HCT116 (cell line): Measurements from ENCODE around the gene S100G. TPM values are rescaled to one million over a fixed set of nuclear protein-coding genes. Genes with fewer than 3 reads are reported as not detected.

Source experiments
- ATAC-seq: fragments of 200-7000 bp; cut with Tn5 transposase; 2 replicates; pipeline ENCODE4 v1.9.1; 2020; ENCODE audit warnings: mild to moderate bottlenecking, moderate library complexity
- BruUV-seq: library from RNA; stranded (reverse); fragments of 400-500 nt; replicated peaks from 2 replicates; lab custom pipeline; 2021; lab: Mats Ljungman, UMichigan
- CTCF ChIA-PET: fragments of 300-600 bp; sonication (Branson Sonifier 250); formaldehyde crosslinking; loops from one replicate; lab custom pipeline; 2021; ENCODE audit warnings: antibody characterized with exemption; lab: Charles Lee
- POLR2A ChIA-PET: fragments of 300-600, 350-600 bp; sonication (Branson Sonifier 250); formaldehyde crosslinking; loops from one replicate; lab custom pipeline; 2021; ENCODE audit warnings: antibody characterized with exemption; lab: Charles Lee
- RAD21 ChIA-PET, 2 experiments: fragments of 300-600 bp; sonication (Branson Sonifier 250); formaldehyde crosslinking; loops; one replicate each; lab custom pipeline; 2023; ENCODE audit warnings: low total read pairs in 2 of 2; ENCODE audit not compliant: uncharacterized antibody in 2 of 2, unreplicated experiment in 2 of 2, low non-redundant PET in 1 of 2; lab: Charles Lee
- DNase-seq: peaks from one replicate; pipeline ENCODE4 v3.0.0-alpha.2; 2010; ENCODE audit warnings: low read depth, low spot score
- H2AFZ ChIP-seq: fragments of 200-600 bp; shearing (Covaris generic), sonication (generic); 2 replicates; pipeline ENCODE4 v1.6.1; 2017; ENCODE audit warnings: low read depth, mixed run types, mixed read lengths, antibody characterized with exemption, low read length; ENCODE audit not compliant: poor library complexity, severe bottlenecking
- H3K27ac ChIP-seq: 2 replicates; pipeline ENCODE4 v1.5.1; 2012; ENCODE audit warnings: low read depth, low read length
- H3K27me3 ChIP-seq: fragments of 200-600 bp; sonication (generic); 2 replicates; pipeline ENCODE4 v1.6.1; 2016; ENCODE audit warnings: mixed run types, low read length, mixed read lengths; ENCODE audit not compliant: insufficient read depth
- H3K36me3 ChIP-seq, 2 experiments: fragments of 200-500 bp in 1 of 2; fragments of 200-600 bp in 1 of 2; sonication (Bioruptor generic) in 1 of 2; sonication (generic) in 1 of 2; 2 replicates each; pipeline versions ENCODE4 v1.5.1 to v1.6.1; 2014 to 2016; ENCODE audit warnings: low read length in 2 of 2, inconsistent platforms in 1 of 2, mixed read lengths in 1 of 2, mixed run types in 1 of 2; ENCODE audit not compliant: insufficient read depth in 2 of 2, control insufficient read depth in 1 of 2
- H3K4me1 ChIP-seq, 2 experiments: fragments of 200-600 bp in 1 of 2; sonication (generic) in 1 of 2; 2 replicates each; pipeline versions ENCODE4 v1.5.1 to v1.6.1; 2012 to 2017; ENCODE audit warnings: low read length in 2 of 2, inconsistent platforms in 1 of 2, mild to moderate bottlenecking in 1 of 2, mixed read lengths in 1 of 2, mixed run types in 1 of 2, moderate library complexity in 1 of 2; ENCODE audit not compliant: insufficient read depth in 2 of 2, control insufficient read depth in 1 of 2
- H3K4me2 ChIP-seq: fragments of 200-600 bp; sonication (generic); 2 replicates; pipeline ENCODE4 v1.6.1; 2017; ENCODE audit warnings: mixed run types, low read length, mixed read lengths
- H3K4me3 ChIP-seq, 2 experiments: fragments of 200-600 bp in 1 of 2; sonication (generic) in 1 of 2; replicated peaks in 1 of 2; 2 replicates each; pipeline ENCODE4 v1.5.1; 2011 to 2016; ENCODE audit warnings: low read length in 2 of 2, control low read depth in 1 of 2, low read depth in 1 of 2, mild to moderate bottlenecking in 1 of 2, mixed read lengths in 1 of 2, mixed run types in 1 of 2
- H3K79me2 ChIP-seq: fragments of 200-600 bp; sonication (generic); 2 replicates; pipeline ENCODE4 v1.6.1; 2017; ENCODE audit warnings: mild to moderate bottlenecking, mixed run types, low read length, moderate library complexity, mixed read lengths; ENCODE audit not compliant: insufficient read depth
- H3K9ac ChIP-seq: fragments of 200-600 bp; sonication (generic); 2 replicates; pipeline ENCODE4 v1.6.1; 2016; ENCODE audit warnings: low read length, mixed read lengths
- H3K9me2 ChIP-seq: fragments of 200-600 bp; sonication (generic), shearing (Covaris generic); 2 replicates; pipeline ENCODE4 v1.6.1; 2017; ENCODE audit warnings: mixed run types, mild to moderate bottlenecking, moderate library complexity; ENCODE audit not compliant: insufficient read depth
- H3K9me3 ChIP-seq, 2 experiments: fragments of 200-500 bp in 1 of 2; fragments of 200-600 bp in 1 of 2; sonication (Bioruptor generic) in 1 of 2; sonication (generic) in 1 of 2; 2 replicates each; pipeline ENCODE4 v1.6.1; 2014 to 2017; ENCODE audit warnings: low read length in 2 of 2, mixed read lengths in 2 of 2, inconsistent platforms in 1 of 2, low read depth in 1 of 2, mild to moderate bottlenecking in 1 of 2, mixed run types in 1 of 2, moderate library complexity in 1 of 2; ENCODE audit not compliant: control insufficient read depth in 1 of 2, insufficient read depth in 1 of 2
- H4K20me1 ChIP-seq: fragments of 200-600 bp; sonication (generic), shearing (Covaris generic); 2 replicates; pipeline ENCODE4 v1.6.1; 2017; ENCODE audit warnings: mixed run types, mild to moderate bottlenecking, moderate library complexity; ENCODE audit not compliant: insufficient read depth
- CBX3 ChIP-seq: IDR thresholded peaks from 2 replicates; pipeline ENCODE4 v1.6.1; 2012; ENCODE audit warnings: low read depth
- EGR1 ChIP-seq: IDR thresholded peaks from 2 replicates; pipeline ENCODE4 v1.6.1; 2012; ENCODE audit warnings: low read depth
- ELF1 ChIP-seq: IDR thresholded peaks from 2 replicates; pipeline ENCODE4 v1.6.1; 2012; ENCODE audit warnings: low read depth, borderline replicate concordance
- EZH2 ChIP-seq: fragments of 200-600 bp; sonication (generic); IDR thresholded peaks from 2 replicates; pipeline ENCODE4 v1.6.1; 2017; ENCODE audit warnings: antibody characterized with exemption, mixed run types
- EZH2phosphoT487 ChIP-seq: fragments of 200-600 bp; IDR thresholded peaks from 2 replicates; pipeline ENCODE4 v1.6.1; 2018; ENCODE audit warnings: antibody characterized with exemption, borderline replicate concordance
- POLR2A ChIP-seq: IDR thresholded peaks from 2 replicates; pipeline ENCODE4 v1.7.0; 2011; ENCODE audit warnings: borderline replicate concordance; ENCODE audit not compliant: insufficient read depth, insufficient read length; ENCODE audit errors: extremely low read depth
- POLR2AphosphoS5 ChIP-seq: IDR thresholded peaks from 2 replicates; pipeline ENCODE4 v1.6.1; 2011; ENCODE audit warnings: mild to moderate bottlenecking, low read depth, low read length, moderate library complexity
- SIN3A ChIP-seq: IDR thresholded peaks from 2 replicates; pipeline ENCODE4 v1.6.1; 2012; ENCODE audit warnings: low read depth
- SP1 ChIP-seq: IDR thresholded peaks from 2 replicates; pipeline ENCODE4 v1.6.1; 2012; ENCODE audit warnings: low read depth
- SRF ChIP-seq: IDR thresholded peaks from 2 replicates; pipeline ENCODE4 v1.6.1; 2012; ENCODE audit warnings: low read depth
- TCF7L2 ChIP-seq: IDR thresholded peaks from 2 replicates; pipeline ENCODE4 v1.7.0; 2011; ENCODE audit warnings: borderline replicate concordance, inconsistent platforms; ENCODE audit not compliant: insufficient read depth, insufficient read length; ENCODE audit errors: extremely low read depth
- YY1 ChIP-seq: IDR thresholded peaks from 2 replicates; pipeline ENCODE4 v1.6.1; 2011; ENCODE audit warnings: low read length, low read depth, moderate library complexity, mild to moderate bottlenecking; ENCODE audit not compliant: insufficient replicate concordance; ENCODE audit errors: extremely low read depth
- ZFX ChIP-seq: fragments of 450-650 bp; IDR thresholded peaks from 2 replicates; pipeline ENCODE4 v1.6.1; 2017
- ZNF274 ChIP-seq: fragments of 200-500 bp; sonication (Bioruptor generic); IDR thresholded peaks from 2 replicates; pipeline ENCODE4 v1.6.1; 2014; ENCODE audit warnings: mild to moderate bottlenecking, low read depth, low read length, inconsistent platforms
- intact Hi-C: fragments of 100-400 bp; cut with micrococcal nuclease; formaldehyde crosslinking; loops from 2 replicates; pipeline ENCODE4 v1.10.0; 2022
- total RNA-seq: library from RNA; stranded (reverse); gene quantifications from one replicate; pipeline ENCODE4 v1.2.1, GENCODE V29; 2021; ENCODE audit not compliant: unreplicated experiment
- TF ChIP-seq, protein P1 (sequence below): IDR thresholded peaks from 2 replicates; pipeline ENCODE4 v1.6.1; 2012
- TF ChIP-seq, protein P2 (sequence below), 3 experiments: fragments of 200-600 bp in 1 of 3; sonication (generic) in 1 of 3; IDR thresholded peaks in 2 of 3; conservative IDR thresholded peaks in 1 of 3; 2 replicates each; pipeline ENCODE4 v1.5.1; 2012 to 2017; ENCODE audit warnings: low read depth in 2 of 3, low read length in 2 of 3, antibody characterized with exemption in 1 of 3, borderline replicate concordance in 1 of 3, control low read depth in 1 of 3, mild to moderate bottlenecking in 1 of 3, mixed read lengths in 1 of 3, mixed run types in 1 of 3, moderate library complexity in 1 of 3; ENCODE audit not compliant: insufficient read depth in 1 of 3

The S100G gene
- total RNA-seq, 1 experiment from 2014 or later: not detected

DNA sequence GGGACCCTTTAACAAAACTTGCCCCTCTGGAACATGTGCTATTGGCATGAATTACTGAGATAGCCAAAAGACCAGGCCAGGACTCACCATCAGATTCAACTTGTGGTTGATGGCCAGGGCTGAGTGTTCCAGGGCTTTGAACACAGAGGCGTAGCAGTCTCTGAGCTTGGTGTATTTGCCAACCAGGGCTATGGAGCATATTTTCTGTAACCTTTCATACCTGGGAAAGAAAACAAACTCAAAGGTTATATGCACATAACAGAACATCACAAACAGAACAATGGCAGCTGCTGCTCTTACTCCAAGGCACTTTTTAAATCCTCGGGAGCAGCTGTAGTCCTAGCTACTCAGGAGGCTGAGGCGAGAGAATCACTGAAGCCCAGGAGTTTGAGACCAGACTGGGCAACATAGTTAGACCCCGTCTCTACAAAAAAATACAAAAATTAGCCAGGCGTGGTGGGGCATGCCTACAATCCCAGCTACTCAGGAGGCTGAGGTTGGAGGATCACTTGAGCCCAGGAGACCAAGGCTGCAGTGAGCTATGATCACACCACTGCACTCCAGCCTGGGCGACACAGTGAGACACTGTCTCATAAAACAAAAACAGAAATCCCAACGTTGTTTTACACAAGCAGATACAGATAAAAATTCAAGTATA is 33.2 kb downstream of the S100G start:
- H3K4me3 ChIP-seq: no peak overlapping the region

More for the DNA sequence above, 33.2 kb downstream of the S100G start:
- Histone ChIP-seq H3K4me1 (no peaks in the 10 kb centered on the region), H3K79me2 (no peaks in the 10 kb centered on the region), H3K9me3 (no peaks in the 10 kb centered on the region), H4K20me1 (no peaks in the 10 kb centered on the region), H3K36me3 (no peaks in the 10 kb centered on the region; a peak in 1 of 4 replicates), H3K27ac (no peak overlapping the region), H3K9me2 (no peaks in the 10 kb centered on the region), H2AFZ (no peak overlapping the region), H3K27me3 (no peaks in the 10 kb centered on the region), H3K4me2 (no peak overlapping the region), H3K9ac (no peak overlapping the region)
- DNase-seq (no peak), ATAC-seq (no peak)
- intact Hi-C loops: no loop called here
- RAD21 ChIA-PET: no interaction called here
- no TSS peak for BruUV-seq
- CTCF ChIA-PET: no interaction called here
- TF ChIP-seq TCF7L2 (no peak), SRF (no peak), ZNF274 (no peak), CBX3 (no peak), EGR1 (no peak), EZH2phosphoT487 (no peak), POLR2A (no peak), ZFX (no peak), POLR2AphosphoS5 (no peak), SIN3A (no peak), SP1 (no peak), EZH2 (no peak), ELF1 (no peak), YY1 (no peak)
- TF ChIP-seq, protein P1, sequence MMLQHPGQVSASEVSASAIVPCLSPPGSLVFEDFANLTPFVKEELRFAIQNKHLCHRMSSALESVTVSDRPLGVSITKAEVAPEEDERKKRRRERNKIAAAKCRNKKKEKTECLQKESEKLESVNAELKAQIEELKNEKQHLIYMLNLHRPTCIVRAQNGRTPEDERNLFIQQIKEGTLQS: no peak
- TF ChIP-seq, protein P2, sequence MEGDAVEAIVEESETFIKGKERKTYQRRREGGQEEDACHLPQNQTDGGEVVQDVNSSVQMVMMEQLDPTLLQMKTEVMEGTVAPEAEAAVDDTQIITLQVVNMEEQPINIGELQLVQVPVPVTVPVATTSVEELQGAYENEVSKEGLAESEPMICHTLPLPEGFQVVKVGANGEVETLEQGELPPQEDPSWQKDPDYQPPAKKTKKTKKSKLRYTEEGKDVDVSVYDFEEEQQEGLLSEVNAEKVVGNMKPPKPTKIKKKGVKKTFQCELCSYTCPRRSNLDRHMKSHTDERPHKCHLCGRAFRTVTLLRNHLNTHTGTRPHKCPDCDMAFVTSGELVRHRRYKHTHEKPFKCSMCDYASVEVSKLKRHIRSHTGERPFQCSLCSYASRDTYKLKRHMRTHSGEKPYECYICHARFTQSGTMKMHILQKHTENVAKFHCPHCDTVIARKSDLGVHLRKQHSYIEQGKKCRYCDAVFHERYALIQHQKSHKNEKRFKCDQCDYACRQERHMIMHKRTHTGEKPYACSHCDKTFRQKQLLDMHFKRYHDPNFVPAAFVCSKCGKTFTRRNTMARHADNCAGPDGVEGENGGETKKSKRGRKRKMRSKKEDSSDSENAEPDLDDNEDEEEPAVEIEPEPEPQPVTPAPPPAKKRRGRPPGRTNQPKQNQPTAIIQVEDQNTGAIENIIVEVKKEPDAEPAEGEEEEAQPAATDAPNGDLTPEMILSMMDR (IDR thresholded peaks at IDR 0.05 in 2 of 3, conservative IDR thresholded peaks at IDR 0.05 in 1 of 3; ENCODE audit: borderline replicate concordance in 1 of 3, insufficient read depth in 1 of 3, low read depth in 2 of 3, low read length in 2 of 3): no peak
- POLR2A ChIA-PET: no interaction called here
